Activated naive CD4-positive, alpha-beta T cell treated with anti-CD3 and anti-CD28 coated beads, Interleukin-2, amount 50 U/mL, for 24 hours (primary cell): ENCODE measurements around the gene IMMP2L.
A peak's percentile ranks its signal among the peaks of the same experiment; 100 is the strongest.

Source experiments
- H3K27ac Mint-ChIP-seq: one replicate; pipeline ENCODE4 v1.8.0; 2021; ENCODE audit warnings: mild to moderate bottlenecking, mixed read lengths
- H3K27me3 Mint-ChIP-seq: one replicate; pipeline ENCODE4 v1.8.0; 2021; ENCODE audit warnings: mixed read lengths
- H3K36me3 Mint-ChIP-seq: one replicate; pipeline ENCODE4 v1.8.0; 2021; ENCODE audit warnings: mixed read lengths
- H3K4me1 Mint-ChIP-seq: one replicate; pipeline ENCODE4 v1.8.0; 2021; ENCODE audit warnings: mixed read lengths
- H3K4me3 Mint-ChIP-seq: one replicate; pipeline ENCODE4 v1.8.0; 2021; ENCODE audit warnings: mild to moderate bottlenecking, mixed read lengths
- H3K9me3 Mint-ChIP-seq: one replicate; pipeline ENCODE4 v1.8.0; 2021; ENCODE audit warnings: mixed read lengths

IMMP2L gene

GRCh38 chr7:111238886-111239285, 323.4 kb downstream of the IMMP2L start:
- no peak overlapping the region for H3K27ac Mint-ChIP-seq

GRCh38 chr7:111235709-111236108, 326.6 kb downstream of the IMMP2L start:
- peaks cover 15% of the 10 kb centered on the region for H3K36me3 Mint-ChIP-seq
- peaks cover 23% of the 10 kb centered on the region for H3K4me1 Mint-ChIP-seq
- H3K4me3 Mint-ChIP-seq: no peak overlapping the region
- no peaks in the 10 kb centered on the region for H3K27me3 Mint-ChIP-seq
- peaks cover 8% of the 10 kb centered on the region for H3K9me3 Mint-ChIP-seq
- H3K27ac Mint-ChIP-seq: peak overlapping the region; percentile 32

More at GRCh38 chr7:111238886-111239285, 323.4 kb downstream of the IMMP2L start:
- peaks cover 8% of the 10 kb centered on the region for H3K9me3 Mint-ChIP-seq
- no peak overlapping the region for H3K4me3 Mint-ChIP-seq
- peaks cover 15% of the 10 kb centered on the region for H3K36me3 Mint-ChIP-seq
- H3K4me1 Mint-ChIP-seq: peaks cover 17% of the 10 kb centered on the region
- H3K27me3 Mint-ChIP-seq: no peaks in the 10 kb centered on the region

GRCh38 chr7:111232249-111233084, 329.8 kb downstream of the IMMP2L start:
- Mint-ChIP-seq H3K36me3 (peaks cover 12% of the 10 kb centered on the region), H3K27ac (no peak overlapping the region), H3K4me1 (peaks cover 14% of the 10 kb centered on the region), H3K27me3 (no peaks in the 10 kb centered on the region), H3K4me3 (no peak overlapping the region), H3K9me3 (peaks cover 8% of the 10 kb centered on the region)

- Mint-ChIP-seq H3K4me3 (no peak overlapping the region), H3K4me1 (peaks cover 6% of the 10 kb centered on the region), H3K9me3 (no peaks in the 10 kb centered on the region), H3K27me3 (no peaks in the 10 kb centered on the region), H3K36me3 (peaks cover 6% of the 10 kb centered on the region), H3K27ac (no peak overlapping the region)
Observed at GRCh38 chr7:111229916-111230315, 332.4 kb downstream of the IMMP2L start.

- peaks cover 3% of the 10 kb centered on the region for H3K36me3 Mint-ChIP-seq
- H3K9me3 Mint-ChIP-seq: no peaks in the 10 kb centered on the region
- no peak overlapping the region for H3K4me3 Mint-ChIP-seq
- H3K27ac Mint-ChIP-seq: no peak overlapping the region
- H3K27me3 Mint-ChIP-seq: no peaks in the 10 kb centered on the region
- peaks cover 6% of the 10 kb centered on the region for H3K4me1 Mint-ChIP-seq
Observed at GRCh38 chr7:111229181-111229740, 333.0 kb downstream of the IMMP2L start.

GRCh38 chr7:111228437-111228836, 333.9 kb downstream of the IMMP2L start:
- Mint-ChIP-seq H3K9me3 (no peaks in the 10 kb centered on the region), H3K27me3 (no peaks in the 10 kb centered on the region), H3K27ac (no peak overlapping the region), H3K4me3 (no peak overlapping the region), H3K4me1 (peaks cover 6% of the 10 kb centered on the region), H3K36me3 (peaks cover 2% of the 10 kb centered on the region)

- H3K4me3 Mint-ChIP-seq: no peak overlapping the region
Observed at GRCh38 chr7:111226800-111227199, 335.5 kb downstream of the IMMP2L start.

GRCh38 chr7:111224354-111225231, 337.7 kb downstream of the IMMP2L start:
- Mint-ChIP-seq H3K27me3 (no peaks in the 10 kb centered on the region), H3K4me1 (no peaks in the 10 kb centered on the region), H3K27ac (no peak overlapping the region), H3K36me3 (peaks cover 6% of the 10 kb centered on the region), H3K4me3 (no peak overlapping the region), H3K9me3 (peaks cover 10% of the 10 kb centered on the region)

More at GRCh38 chr7:111226800-111227199, 335.5 kb downstream of the IMMP2L start:
- Mint-ChIP-seq H3K27ac (no peak overlapping the region), H3K27me3 (no peaks in the 10 kb centered on the region), H3K36me3 (peaks cover 2% of the 10 kb centered on the region), H3K4me1 (no peaks in the 10 kb centered on the region), H3K9me3 (no peaks in the 10 kb centered on the region)

GRCh38 chr7:111223802-111224253, 338.5 kb downstream of the IMMP2L start:
- H3K4me1 Mint-ChIP-seq: no peaks in the 10 kb centered on the region
- no peaks in the 10 kb centered on the region for H3K27me3 Mint-ChIP-seq
- peaks cover 6% of the 10 kb centered on the region for H3K36me3 Mint-ChIP-seq
- H3K9me3 Mint-ChIP-seq: peaks cover 10% of the 10 kb centered on the region
- H3K4me3 Mint-ChIP-seq: no peak overlapping the region
- no peak overlapping the region for H3K27ac Mint-ChIP-seq

GRCh38 chr7:111215550-111215949, 346.7 kb downstream of the IMMP2L start:
- no peak overlapping the region for H3K4me3 Mint-ChIP-seq
- no peak overlapping the region for H3K27ac Mint-ChIP-seq
- peaks cover 6% of the 10 kb centered on the region for H3K9me3 Mint-ChIP-seq
- no peaks in the 10 kb centered on the region for H3K4me1 Mint-ChIP-seq
- H3K27me3 Mint-ChIP-seq: no peaks in the 10 kb centered on the region
- peaks cover 18% of the 10 kb centered on the region for H3K36me3 Mint-ChIP-seq

GRCh38 chr7:111212857-111213523, 349.3 kb downstream of the IMMP2L start:
- Mint-ChIP-seq H3K4me3 (no peak overlapping the region), H3K36me3 (peaks cover 23% of the 10 kb centered on the region), H3K27ac (no peak overlapping the region), H3K9me3 (peaks cover 6% of the 10 kb centered on the region), H3K27me3 (no peaks in the 10 kb centered on the region), H3K4me1 (no peaks in the 10 kb centered on the region)

GRCh38 chr7:111210996-111211395, 351.3 kb downstream of the IMMP2L start:
- no peaks in the 10 kb centered on the region for H3K4me1 Mint-ChIP-seq
- H3K4me3 Mint-ChIP-seq: no peak overlapping the region
- H3K27me3 Mint-ChIP-seq: no peaks in the 10 kb centered on the region
- H3K27ac Mint-ChIP-seq: no peak overlapping the region
- peaks cover 6% of the 10 kb centered on the region for H3K9me3 Mint-ChIP-seq
- peaks cover 22% of the 10 kb centered on the region for H3K36me3 Mint-ChIP-seq

GRCh38 chr7:111210043-111210442, 352.2 kb downstream of the IMMP2L start:
- H3K4me1 Mint-ChIP-seq: no peaks in the 10 kb centered on the region
- H3K36me3 Mint-ChIP-seq: peaks cover 17% of the 10 kb centered on the region
- no peak overlapping the region for H3K4me3 Mint-ChIP-seq
- H3K9me3 Mint-ChIP-seq: peaks cover 6% of the 10 kb centered on the region
- no peaks in the 10 kb centered on the region for H3K27me3 Mint-ChIP-seq
- no peak overlapping the region for H3K27ac Mint-ChIP-seq

GRCh38 chr7:111205251-111205650, 357.0 kb downstream of the IMMP2L start:
- peaks cover 19% of the 10 kb centered on the region for H3K36me3 Mint-ChIP-seq
- no peak overlapping the region for H3K4me3 Mint-ChIP-seq
- no peaks in the 10 kb centered on the region for H3K27me3 Mint-ChIP-seq
- no peaks in the 10 kb centered on the region for H3K4me1 Mint-ChIP-seq
- H3K9me3 Mint-ChIP-seq: peaks cover 15% of the 10 kb centered on the region
- no peak overlapping the region for H3K27ac Mint-ChIP-seq

- no peaks in the 10 kb centered on the region for H3K27me3 Mint-ChIP-seq
- H3K4me3 Mint-ChIP-seq: no peak overlapping the region
- no peak overlapping the region for H3K27ac Mint-ChIP-seq
- H3K36me3 Mint-ChIP-seq: peaks cover 17% of the 10 kb centered on the region
- H3K9me3 Mint-ChIP-seq: peaks cover 15% of the 10 kb centered on the region
- no peaks in the 10 kb centered on the region for H3K4me1 Mint-ChIP-seq
Observed at GRCh38 chr7:111202321-111202720, 360.0 kb downstream of the IMMP2L start.
